Ramos (cell line): ENCODE results near the gene NUCKS1.

Experiments used
- in situ Hi-C: fragments of 300-500 bp; cut with MboI; formaldehyde crosslinking; loops from one replicate; pipeline ENCODE4 v1.14.3; 2022; ENCODE audit warnings: low sequenced_read_pairs; ENCODE audit not compliant: unreplicated experiment

NUCKS1 gene, protein sequence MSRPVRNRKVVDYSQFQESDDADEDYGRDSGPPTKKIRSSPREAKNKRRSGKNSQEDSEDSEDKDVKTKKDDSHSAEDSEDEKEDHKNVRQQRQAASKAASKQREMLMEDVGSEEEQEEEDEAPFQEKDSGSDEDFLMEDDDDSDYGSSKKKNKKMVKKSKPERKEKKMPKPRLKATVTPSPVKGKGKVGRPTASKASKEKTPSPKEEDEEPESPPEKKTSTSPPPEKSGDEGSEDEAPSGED

DNA sequence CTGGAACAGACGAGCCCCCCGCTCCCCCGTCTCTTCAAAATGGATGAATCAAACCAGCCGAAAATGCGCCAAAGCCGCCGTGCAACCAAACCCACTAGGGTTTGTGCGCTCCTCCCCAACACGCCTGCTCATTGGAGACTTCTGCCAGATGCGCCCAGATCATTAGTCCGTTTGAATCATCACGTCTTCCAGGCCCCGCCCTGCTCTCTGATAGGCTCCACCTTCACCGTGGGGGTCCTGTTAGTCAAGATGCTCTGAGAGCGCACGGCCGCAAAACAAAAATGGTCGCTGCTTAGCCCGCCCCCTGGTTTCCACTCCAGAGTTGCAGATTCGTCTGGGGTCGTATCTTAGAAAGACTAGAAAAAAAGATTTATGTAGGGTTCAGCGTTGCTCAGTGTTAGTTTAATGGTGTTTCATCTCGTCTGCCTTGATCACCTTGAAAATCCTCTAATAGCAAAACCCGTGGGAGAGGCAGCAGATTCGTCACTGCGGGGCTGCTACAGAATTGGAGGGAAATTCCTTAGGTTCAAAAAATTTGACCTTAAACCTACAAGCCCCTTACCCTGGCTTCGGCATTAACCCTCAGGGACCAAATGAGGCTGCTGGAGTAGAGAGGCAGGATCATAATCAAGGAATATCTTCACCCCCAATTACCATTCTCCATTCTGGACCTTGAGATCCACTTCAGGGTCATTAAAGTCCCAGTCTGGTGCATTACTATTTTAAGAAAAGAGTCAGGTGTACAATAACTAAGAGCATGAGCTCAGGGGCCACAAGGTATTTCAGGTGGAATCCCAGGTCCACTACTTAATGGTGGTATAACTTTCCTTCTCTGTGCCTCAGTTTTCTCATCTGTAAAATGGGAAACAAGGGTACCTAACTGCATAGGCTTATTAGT lies at the start of gene NUCKS1:
NUCKS1 (minus strand) TSS at position 45 of the 898 bp plus-strand sequence. CDS start 209 bp downstream, outside the sequence.
- in situ Hi-C loops: no loop called here

DNA sequence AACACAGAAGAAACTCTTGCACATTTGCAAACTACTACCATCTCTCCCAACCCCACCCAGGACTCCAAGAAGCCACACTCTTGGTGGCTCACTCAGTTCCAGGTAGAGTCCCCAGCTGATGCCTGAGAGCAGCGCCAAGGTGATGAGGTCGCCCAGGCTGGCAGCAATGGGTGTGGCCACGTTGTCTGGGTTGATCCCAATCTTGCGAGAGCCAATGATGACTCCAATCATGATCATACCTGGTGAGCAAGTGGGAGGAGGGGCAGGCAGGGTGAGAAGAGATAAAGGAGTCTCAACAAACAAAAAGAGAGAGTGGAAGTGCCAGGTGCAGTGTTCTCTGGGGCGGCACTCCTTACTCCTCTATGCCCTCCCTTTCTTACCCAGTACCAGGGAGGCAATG lies 48.6 kb upstream of the NUCKS1 start:
- in situ Hi-C loops: loop anchor here (10.0 kb wide), 1 partner anchor 316 kb away; the partner anchor contains the start of gene AVPR1B

DNA sequence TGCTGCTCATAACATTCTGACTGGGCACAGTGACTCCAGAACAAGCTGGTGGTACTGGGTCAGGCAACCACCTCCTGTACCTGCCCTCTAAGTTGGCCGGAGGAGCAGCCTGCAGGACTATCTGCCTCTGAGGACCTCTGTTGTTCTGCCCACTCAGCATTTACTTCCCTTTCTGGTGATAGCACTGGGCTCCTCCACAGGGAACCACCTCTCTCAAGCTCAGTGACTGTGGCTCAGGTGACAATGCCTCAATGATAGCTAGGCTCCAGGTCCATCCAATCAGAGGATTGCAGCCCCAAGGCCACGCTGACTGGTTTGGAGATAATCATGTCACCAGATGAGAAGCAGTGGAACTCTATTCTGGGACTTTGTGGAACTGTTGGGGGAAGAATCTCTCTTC lies 47.2 kb upstream of the NUCKS1 start:
- in situ Hi-C loops: loop anchor here (10.0 kb wide), 1 partner anchor 318 kb away; the partner anchor contains the start of gene AVPR1B

DNA sequence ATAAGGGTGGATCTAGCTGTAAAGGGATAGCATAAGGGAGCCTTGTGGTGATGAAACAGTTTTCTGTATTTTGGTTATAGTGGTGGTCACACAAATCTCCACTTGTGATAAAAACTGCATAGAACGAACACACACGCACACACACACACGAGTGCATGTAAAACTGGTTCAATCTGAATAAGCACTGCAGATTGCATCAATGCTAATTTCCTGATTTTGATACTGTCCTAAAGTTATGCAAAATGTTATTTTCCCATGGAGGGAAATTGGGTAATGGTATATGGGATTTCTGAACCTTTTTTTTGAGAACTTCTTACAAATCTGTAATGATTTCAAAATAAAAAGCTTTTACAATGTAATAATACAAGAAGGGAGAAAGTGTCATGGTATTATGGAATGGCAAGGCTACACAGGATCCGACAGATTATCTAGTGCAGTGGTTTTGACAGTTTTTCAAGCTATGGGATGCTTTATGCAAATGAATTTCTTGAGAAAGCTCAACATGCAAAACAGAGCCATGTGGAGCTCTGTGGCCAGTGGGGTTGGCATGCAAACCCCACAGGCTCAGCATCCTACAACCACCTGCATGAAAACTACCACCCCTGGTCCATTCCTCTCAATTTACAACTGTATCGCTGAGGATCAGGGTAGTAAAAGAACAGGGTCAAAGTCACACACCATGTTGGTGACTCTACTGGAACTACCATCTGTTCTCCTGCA lies 44.2 kb upstream of the NUCKS1 start:
- in situ Hi-C loops: loop anchor here (5.0 to 10.0 kb wide), 2 partner anchors 173 to 321 kb away; partner anchors contain the start of gene AVPR1B

DNA sequence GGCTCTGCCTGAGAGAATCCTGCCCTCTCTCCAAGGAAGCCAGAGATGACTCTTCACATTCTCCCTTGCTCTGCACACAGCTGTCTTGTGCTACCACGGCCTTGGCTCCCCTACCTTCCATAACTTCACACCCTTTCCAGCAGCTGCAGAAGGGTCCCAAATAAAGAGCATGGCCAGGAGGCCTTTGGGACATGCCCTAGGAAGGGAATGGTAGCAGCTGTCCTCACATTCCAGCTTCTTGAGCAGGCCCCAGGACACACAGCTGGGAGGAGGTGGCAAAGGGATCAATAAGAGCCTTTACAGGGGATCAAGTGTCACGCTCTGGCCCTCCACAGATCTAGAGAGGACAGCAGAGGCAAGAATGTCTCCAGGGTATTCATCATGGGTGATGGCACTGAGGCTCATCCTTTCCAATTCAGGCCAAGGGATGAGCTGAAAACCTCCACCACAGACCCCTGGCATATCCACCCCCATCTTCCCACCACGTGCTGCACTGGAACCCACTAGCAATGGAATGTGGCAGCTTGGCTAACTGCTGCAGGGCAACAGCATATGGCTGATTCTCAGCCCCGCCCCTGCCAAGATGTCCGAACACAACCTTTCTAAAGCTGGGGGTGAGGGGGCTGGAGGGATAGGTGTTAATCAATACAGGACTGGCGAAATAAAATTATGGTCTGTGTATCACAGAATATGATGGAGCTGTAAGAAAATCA lies 43.1 kb upstream of the NUCKS1 start:
- in situ Hi-C loops: loop anchor here (5.0 to 10.0 kb wide), 2 partner anchors 174 to 322 kb away; partner anchors contain the start of gene AVPR1B

DNA sequence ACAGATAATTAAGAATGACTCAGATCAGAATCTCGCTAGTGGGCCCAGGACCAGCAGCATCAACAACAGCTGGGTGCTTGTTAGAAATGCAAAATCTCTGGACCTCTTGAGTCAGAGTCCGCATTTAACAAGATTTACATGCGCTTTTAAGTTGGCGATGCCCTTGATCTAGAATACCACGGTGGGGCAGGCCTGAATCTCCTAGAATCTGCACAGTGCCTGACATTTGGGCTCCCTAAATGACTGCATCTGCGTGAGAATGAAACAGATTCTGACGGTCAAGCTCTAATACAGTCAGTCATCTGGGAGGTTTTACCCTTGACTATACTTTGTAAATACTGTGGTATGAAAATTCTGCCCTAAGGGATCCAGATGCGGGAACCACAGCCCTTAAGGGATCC lies 42.5 kb upstream of the NUCKS1 start:
- in situ Hi-C loops: loop anchor here (5.0 to 10.0 kb wide), 2 partner anchors 175 to 322 kb away; partner anchors contain the start of gene AVPR1B

DNA sequence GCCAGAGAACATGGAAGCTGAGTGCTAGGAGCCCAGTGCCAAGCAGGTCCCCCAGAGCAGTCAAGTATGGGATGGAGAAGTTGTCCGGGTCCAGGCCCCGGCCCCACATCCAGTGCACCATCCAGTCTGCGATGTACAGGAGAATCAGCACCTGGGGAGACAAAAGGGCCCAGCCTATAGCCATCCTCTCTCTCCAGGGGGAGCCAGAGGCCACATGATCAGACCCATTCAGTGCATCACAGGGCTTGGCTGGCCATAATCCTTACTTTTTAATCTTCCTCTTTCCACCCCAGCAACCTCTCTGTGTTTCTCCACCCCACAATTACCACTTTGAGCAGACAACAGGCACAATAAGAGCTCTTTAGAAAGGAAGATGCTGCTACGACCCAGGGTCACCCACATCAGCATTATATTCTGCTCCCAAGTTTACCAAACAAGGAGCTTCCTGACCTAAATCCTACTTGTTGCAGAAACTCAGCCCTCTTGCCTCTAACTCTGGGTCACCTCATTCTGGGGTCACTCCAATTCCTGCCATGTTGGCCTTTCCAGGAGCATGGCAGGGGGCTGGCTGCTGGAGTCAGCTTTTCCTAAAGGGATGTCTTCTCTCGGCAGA lies 41.7 kb upstream of the NUCKS1 start:
- in situ Hi-C loops: loop anchor here (5.0 to 10.0 kb wide), 2 partner anchors 176 to 323 kb away; partner anchors contain the start of gene AVPR1B

GRCh38 chr1:205787287-205787916 lies 37.4 kb upstream of the NUCKS1 start:
- in situ Hi-C loops: no loop called here

DNA sequence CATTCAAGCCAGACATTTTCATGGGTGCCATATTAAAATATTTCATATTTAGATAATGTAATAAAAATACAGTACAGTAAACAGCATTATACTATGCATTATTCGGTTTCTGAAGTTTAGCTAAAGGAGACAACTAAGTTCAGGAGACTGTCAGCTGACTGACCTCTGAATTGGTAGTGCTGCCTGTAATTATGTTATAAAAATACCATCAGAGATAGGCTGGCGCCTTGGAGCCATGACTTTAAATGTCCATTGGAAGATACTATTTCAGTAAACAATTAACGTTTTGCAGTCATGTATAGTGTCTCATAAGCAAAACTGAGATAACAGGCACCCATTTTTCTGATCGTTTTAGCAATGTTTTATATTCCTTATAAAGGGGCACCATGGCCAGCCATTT lies 36.6 kb upstream of the NUCKS1 start:
- in situ Hi-C loops: no loop called here

DNA sequence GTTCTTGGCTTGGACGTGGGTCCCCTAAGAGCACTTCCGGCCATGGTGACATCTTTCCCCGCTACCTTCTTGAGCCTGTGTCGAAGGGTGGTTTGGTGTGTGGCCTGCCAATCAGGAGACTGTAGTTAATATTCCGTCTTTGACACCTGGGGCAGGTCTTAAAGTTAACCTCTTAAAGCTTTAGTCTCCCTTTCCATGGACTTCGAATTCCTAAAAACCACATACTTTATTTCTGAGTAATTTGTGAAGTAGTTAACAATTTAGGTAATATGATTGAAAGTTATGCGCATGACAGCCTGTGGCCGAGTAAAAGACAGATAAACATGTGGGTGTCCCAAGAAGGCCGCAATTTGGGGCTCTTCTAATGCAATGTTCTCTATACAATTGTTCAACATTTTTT lies 35.5 kb upstream of the NUCKS1 start:
- in situ Hi-C loops: no loop called here

GRCh38 chr1:205783904-205784303 lies 33.9 kb upstream of the NUCKS1 start:
- in situ Hi-C loops: no loop called here

DNA sequence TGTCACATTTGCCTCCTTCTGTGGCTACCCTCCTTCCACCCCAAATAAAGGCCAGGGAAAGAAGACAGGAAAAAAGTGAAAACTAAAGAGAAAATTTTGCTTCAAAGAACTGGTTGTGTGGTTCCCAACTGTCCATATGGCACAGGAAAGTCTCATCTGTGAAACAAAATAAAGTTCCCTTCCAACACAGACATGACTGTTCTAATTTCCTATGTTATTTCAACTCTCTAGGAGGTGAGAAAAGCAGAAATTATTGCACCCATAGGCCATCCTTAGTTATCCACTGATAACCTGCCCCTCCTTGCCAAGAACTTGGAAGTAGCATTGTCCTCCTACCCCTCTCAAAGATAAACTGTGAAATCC lies 33.4 kb upstream of the NUCKS1 start:
- in situ Hi-C loops: no loop called here

DNA sequence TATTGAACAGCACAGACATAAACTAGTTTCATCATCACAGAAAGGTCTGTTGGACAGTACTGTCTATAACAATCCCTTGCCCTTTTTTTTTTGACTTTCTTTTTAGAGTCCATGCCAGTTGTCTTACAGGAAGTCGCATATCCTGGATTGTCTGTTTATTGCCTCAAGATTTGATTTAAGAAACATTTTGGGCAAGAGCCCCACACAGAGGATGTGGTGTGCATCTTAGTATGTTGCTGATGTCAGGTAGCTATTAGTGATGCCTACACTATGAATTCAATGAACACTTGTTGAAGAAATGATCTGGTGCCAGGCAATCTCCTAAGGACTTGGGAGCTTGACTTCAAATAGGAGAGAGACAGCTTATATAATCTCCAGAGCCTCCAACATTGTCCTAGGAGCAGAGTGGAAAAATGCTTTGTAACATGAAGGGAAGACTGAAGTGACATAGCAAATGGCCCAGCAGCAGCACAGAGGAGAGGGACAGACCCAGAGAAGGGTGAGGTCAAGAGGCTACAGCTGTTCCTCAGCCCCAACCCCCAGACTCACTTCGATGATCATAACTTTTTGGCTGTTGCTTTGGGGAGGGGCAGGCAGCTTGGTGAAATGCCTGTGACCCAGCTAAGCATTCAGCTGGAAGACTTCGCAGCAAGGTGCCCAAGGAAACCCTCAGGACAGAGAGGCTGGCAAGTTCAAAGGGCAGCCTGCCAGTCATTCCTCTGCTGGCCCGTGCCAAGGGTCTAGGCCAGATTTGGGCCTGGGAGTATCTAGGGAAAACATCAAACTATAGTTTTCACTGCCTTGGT lies 32.8 kb upstream of the NUCKS1 start:
- in situ Hi-C loops: no loop called here

DNA sequence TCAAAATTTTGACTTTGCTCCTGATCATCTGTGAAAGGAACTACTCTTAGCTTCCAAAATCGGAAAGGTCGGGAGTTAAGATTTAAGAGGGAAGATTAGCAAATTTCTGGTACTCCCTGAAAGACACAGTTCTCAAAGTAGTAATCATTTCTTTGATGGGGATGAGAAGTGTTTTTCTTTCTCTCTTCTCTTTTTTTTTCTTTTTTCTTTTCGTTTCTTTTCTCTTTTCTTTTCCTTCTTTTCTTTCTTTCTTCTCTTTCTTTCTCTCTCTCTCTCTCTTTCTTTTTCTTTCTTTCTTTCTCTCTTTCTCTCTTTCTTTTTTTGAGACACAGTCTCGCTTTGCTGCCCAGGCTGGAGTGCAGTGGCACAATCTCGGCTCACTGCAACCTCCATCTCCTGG lies 30.4 kb upstream of the NUCKS1 start:
- in situ Hi-C loops: no loop called here

DNA sequence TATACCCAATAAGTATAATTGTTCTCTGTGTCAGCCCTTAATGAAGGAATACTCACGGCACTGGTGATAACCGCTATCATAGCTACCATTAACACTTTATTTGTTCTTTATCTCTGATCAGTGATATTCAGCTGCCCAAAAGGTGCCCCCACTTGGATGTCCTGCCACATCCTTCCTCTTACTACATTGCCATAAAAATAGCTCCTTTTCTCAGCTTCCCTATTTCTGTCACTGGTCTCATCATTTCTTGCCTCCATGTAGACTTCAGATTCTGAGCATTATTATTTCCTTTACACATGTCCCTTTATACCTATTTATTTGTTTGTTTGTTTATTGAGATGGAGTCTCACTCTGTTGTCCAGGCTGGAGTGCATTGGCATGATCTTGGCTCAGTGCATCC lies 28.0 kb upstream of the NUCKS1 start:
- in situ Hi-C loops: no loop called here

DNA sequence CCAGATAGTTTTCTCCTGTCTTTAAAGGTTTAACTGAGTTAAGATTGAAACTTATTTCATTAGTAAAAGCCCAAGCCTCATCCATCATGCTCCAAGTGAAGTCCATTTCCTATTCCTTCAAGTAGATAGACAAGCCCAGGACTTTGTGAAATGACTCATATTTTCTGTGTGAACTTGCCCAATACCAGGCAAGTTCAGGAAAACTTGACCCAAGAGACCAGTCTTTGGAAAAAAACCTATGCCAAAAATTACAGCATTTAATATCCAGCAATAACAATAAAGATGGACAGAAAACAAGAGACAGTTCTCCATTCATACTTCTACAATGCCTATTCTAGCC lies 25.7 kb upstream of the NUCKS1 start:
- in situ Hi-C loops: no loop called here

DNA sequence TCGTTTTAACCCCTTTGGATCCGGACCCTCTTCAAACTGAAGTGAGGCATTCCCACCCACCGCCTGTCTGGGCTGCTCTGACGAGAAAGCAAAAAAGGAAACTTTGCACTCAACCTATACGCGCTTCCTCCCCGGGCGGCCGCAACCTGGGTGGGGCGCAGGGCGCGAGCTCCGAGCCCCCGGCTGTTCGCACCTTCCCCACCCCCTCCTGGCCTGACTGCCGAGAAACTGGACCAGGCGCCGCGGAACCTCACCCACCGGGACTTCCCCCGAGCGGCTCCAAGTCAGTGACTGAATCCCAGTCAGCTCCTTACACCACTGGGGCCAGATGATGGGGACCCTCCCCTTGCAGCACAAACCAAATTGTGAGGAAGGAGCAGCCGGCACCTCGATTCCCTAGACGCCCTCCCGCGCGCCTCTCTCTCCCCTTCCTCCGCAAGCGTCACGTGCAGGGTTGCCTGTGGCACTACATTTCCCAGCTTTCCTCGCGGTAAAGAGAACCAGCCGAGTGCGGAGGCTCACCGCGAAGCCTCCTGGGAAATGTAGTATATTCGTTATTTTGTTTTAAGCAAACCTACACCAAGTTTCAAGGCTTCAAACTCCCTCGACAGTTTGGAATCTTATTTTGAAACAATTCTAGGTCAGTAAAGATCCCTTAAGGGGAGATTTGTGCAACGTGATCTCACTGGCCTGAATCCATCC lies 25.2 kb upstream of the NUCKS1 start, which contains the start of gene RAB29:
RAB29 (minus strand) TSS at position 468 of the 702 bp plus-strand sequence. CDS start 526 bp downstream, outside the sequence.
- in situ Hi-C loops: no loop called here
